HG02981 (cell line): Measurements from ENCODE around the gene CADM1.
A peak's percentile ranks its signal among the peaks of the same experiment; 100 is the strongest.

ENCODE experiments used
- ATAC-seq: cut with Tn5 transposase; IDR thresholded peaks from one replicate; pipeline ENCODE4 v1.9.1; 2021; ENCODE audit warnings: mild to moderate bottlenecking, moderate library complexity; ENCODE audit not compliant: unreplicated experiment

Gene CADM1

GRCh38 chr11:115409116-115409670 lies 95.0 kb downstream of the CADM1 start:
- no peak for ATAC-seq

- ATAC-seq = no peak
Measured at GRCh38 chr11:115408036-115408921, 95.9 kb downstream of the CADM1 start.

- ATAC-seq = no peak
Measured at GRCh38 chr11:115407496-115407895, 96.7 kb downstream of the CADM1 start.

- no peak for ATAC-seq
Measured at GRCh38 chr11:115406404-115406803, 97.8 kb downstream of the CADM1 start.

GRCh38 chr11:115398333-115399080 lies 105.7 kb downstream of the CADM1 start:
- ATAC-seq = no peak

- no peak for ATAC-seq
Measured at GRCh38 chr11:115396533-115396932, 107.7 kb downstream of the CADM1 start.

- no peak for ATAC-seq
Measured at GRCh38 chr11:115393950-115394349, 110.3 kb downstream of the CADM1 start.

GRCh38 chr11:115391598-115391997 lies 112.6 kb downstream of the CADM1 start:
- no peak for ATAC-seq

GRCh38 chr11:115391160-115391559 lies 113.1 kb downstream of the CADM1 start:
- no peak for ATAC-seq

- no peak for ATAC-seq
Measured at GRCh38 chr11:115390441-115390840, 113.8 kb downstream of the CADM1 start.

- ATAC-seq = no peak
Measured at GRCh38 chr11:115389790-115390189, 114.4 kb downstream of the CADM1 start.

GRCh38 chr11:115385226-115385625 lies 119.0 kb downstream of the CADM1 start:
- ATAC-seq = no peak

- ATAC-seq = no peak
Measured at GRCh38 chr11:115384236-115384635, 120.0 kb downstream of the CADM1 start.

- ATAC-seq = no peak
Measured at GRCh38 chr11:115383431-115383830, 120.8 kb downstream of the CADM1 start.

- ATAC-seq = peak; percentile 77
Measured at GRCh38 chr11:115379528-115379927, 124.7 kb downstream of the CADM1 start.

GRCh38 chr11:115378557-115378956 lies 125.7 kb downstream of the CADM1 start:
- ATAC-seq = no peak

GRCh38 chr11:115377882-115378296 lies 126.3 kb downstream of the CADM1 start:
- ATAC-seq = no peak

GRCh38 chr11:115368616-115369015 lies 135.6 kb downstream of the CADM1 start:
- ATAC-seq = no peak

- ATAC-seq = no peak
Measured at GRCh38 chr11:115366826-115367225, 137.4 kb downstream of the CADM1 start.

GRCh38 chr11:115365907-115366306 lies 138.3 kb downstream of the CADM1 start:
- ATAC-seq = no peak

- no peak for ATAC-seq
Measured at GRCh38 chr11:115364896-115365295, 139.3 kb downstream of the CADM1 start.

- ATAC-seq = no peak
Measured at GRCh38 chr11:115363921-115364320, 140.3 kb downstream of the CADM1 start.
